Measurements from ENCODE around the gene CYBRD1. TPM values are rescaled to one million over a fixed set of nuclear protein-coding genes. Genes with fewer than 3 reads are reported as not detected.
A peak's percentile ranks its signal among the peaks of the same experiment; 100 is the strongest.

CYBRD1 gene
- total and polyA plus RNA-seq, 10 of the 15 experiments (the other 5 are each of a cell fraction or from before 2014, with no cell fraction given) = 10.8 to 51.9 (median 29.6) TPM

DNA sequence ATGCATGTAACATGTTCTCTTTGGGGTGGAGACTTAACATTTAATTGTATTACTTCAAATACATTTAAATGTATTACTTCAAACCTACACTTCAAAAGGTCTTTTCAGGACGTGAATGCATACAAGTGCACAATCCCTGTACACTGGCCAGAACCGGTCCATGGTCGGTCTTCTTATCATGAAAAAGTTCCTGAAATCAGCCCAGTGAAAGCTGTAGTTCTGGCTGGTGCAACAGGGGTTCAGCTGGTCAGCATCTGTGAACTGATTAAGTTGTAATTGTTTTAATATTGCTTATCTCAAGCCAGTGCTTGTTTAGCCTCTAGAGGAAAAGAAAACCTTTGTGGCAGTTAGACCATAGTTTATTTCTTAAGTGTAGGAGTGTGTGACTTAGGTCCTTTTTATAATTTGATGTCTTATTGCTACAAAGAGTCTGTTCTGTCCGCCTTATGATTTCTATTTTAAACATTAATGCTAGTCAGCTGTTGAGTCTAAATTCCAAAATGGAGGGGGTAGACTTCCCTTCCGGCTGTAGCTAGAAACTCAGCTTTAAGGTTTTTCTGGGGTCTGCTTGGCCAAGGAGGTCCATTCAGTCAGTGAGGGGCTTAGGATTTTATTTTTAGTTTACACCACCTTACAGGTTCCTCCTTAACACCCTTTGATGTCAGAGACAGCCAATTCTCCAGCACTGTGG lies 768 bp upstream of the CYBRD1 start:
- BruUV-seq (replicated peaks) = TSS peak; percentile 70

More for the DNA sequence above, 768 bp upstream of the CYBRD1 start:
- intact Hi-C loops (cut with micrococcal nuclease; ENCODE audit: unreplicated experiment) = loop anchor here (1.0 to 10.0 kb wide), 4 partner anchors 27 to 367 kb away; partner anchors contain the start of genes DCAF17 and METTL8
- peak overlapping the region; percentile 77 for H3K9ac ChIP-seq (ENCODE audit: control insufficient read depth, insufficient read depth, low read length)
- DNase-seq (ENCODE audit: low read depth, low spot score) (no peak), ATAC-seq (no peak), FAIRE-seq (no peak)
- H2AFZ ChIP-seq (ENCODE audit: control insufficient read depth, low read depth, low read length) = peak overlapping the region; percentile 72
- 75% methylated on average over 5 of the region's 5 CpGs for WGBS (ENCODE audit: insufficient coverage, insufficient replicate concordance, low lambda C conversion rate, missing lambda C conversion rate)
- no peaks in the 10 kb centered on the region; a peak in 1 of 4 replicates for H3K36me3 ChIP-seq (ENCODE audit: control insufficient read depth in 2 of 2, insufficient read depth in 2 of 2, low read length in 1 of 2)
- no peak for TF ChIP-seq STAT3 (IDR thresholded peaks at IDR 0.05; ENCODE audit: low read depth, low read length)
- TF ChIP-seq YY1 (IDR thresholded peaks at IDR 0.05; ENCODE audit: low read depth, low read length) = peak; percentile 27; the same call in 1 of the 2 replicates
- TF ChIP-seq, protein P1, sequence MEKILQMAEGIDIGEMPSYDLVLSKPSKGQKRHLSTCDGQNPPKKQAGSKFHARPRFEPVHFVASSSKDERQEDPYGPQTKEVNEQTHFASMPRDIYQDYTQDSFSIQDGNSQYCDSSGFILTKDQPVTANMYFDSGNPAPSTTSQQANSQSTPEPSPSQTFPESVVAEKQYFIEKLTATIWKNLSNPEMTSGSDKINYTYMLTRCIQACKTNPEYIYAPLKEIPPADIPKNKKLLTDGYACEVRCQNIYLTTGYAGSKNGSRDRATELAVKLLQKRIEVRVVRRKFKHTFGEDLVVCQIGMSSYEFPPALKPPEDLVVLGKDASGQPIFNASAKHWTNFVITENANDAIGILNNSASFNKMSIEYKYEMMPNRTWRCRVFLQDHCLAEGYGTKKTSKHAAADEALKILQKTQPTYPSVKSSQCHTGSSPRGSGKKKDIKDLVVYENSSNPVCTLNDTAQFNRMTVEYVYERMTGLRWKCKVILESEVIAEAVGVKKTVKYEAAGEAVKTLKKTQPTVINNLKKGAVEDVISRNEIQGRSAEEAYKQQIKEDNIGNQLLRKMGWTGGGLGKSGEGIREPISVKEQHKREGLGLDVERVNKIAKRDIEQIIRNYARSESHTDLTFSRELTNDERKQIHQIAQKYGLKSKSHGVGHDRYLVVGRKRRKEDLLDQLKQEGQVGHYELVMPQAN (conservative IDR thresholded peaks at IDR 0.05) = no peak
- 0 out of 2 replicates have a peak, but pooled peaks have one; percentile 22 for TF ChIP-seq ZBED1 (IDR thresholded peaks at IDR 0.05; ENCODE audit: borderline replicate concordance)
- TF ChIP-seq CBFB (IDR thresholded peaks at IDR 0.05; ENCODE audit: low read depth) = 0 out of 2 replicates have a peak, but pooled peaks have one; percentile 10
- POLR2A ChIA-PET = interaction anchor here (0.8 to 3.7 kb wide), 6 partner anchors 7 to 185 kb away, joined by 3 to 24 read pairs (median 4); no protein-coding TSS in a partner anchor
- no peaks in the 10 kb centered on the region for H3K9me3 ChIP-seq (replicated peaks; ENCODE audit: control insufficient read depth, insufficient read depth, low read length)
- H3K4me3 ChIP-seq = peak overlapping the region; percentile 95
- H3K27ac ChIP-seq (ENCODE audit: control insufficient read depth, insufficient read depth) = peak overlapping the region; percentile 81
- in situ Hi-C loops (cut with MboI) = no loop called here
- 0 out of 2 replicates have a peak, but pooled peaks cover 2% of the 10 kb centered on the region for H4K20me1 ChIP-seq (ENCODE audit: control insufficient read depth, insufficient read depth)
- CTCF ChIA-PET = interaction anchor here (0.7 to 2.6 kb wide), 8 partner anchors 10 to 592 kb away, joined by 3 to 17 read pairs (median 3); partner anchors contain the start of gene GORASP2
- peak overlapping the region; percentile 85 for H3K4me2 ChIP-seq (ENCODE audit: control insufficient read depth, insufficient read depth)
- H3K4me1 ChIP-seq (ENCODE audit: control insufficient read depth, insufficient read depth, low read length) = peaks cover 6% of the 10 kb centered on the region; the same call in 1 of the 2 replicates
- H3K79me2 ChIP-seq (ENCODE audit: control insufficient read depth, insufficient read depth, low read length) = peaks cover 39% of the 10 kb centered on the region
- no peaks in the 10 kb centered on the region for H3K27me3 ChIP-seq (replicated peaks in 1 of 2; ENCODE audit: control insufficient read depth in 2 of 2, insufficient read depth in 2 of 2, low read length in 1 of 2)
- RAD21 ChIA-PET (ENCODE audit: unreplicated experiment) = interaction anchor here (0.7 to 3.7 kb wide), 5 partner anchors 10 to 182 kb away, joined by 3 to 13 read pairs (median 7); no protein-coding TSS in a partner anchor
- SMC1A ChIA-PET (ENCODE audit: uncharacterized antibody, unreplicated experiment) = interaction anchor here (0.6 to 5.5 kb wide), 10 partner anchors 10 to 592 kb away, joined by 3 to 46 read pairs (median 3); partner anchors contain the start of genes DCAF17, GORASP2 and METTL8
